DND-41 (cell line): ENCODE data around the gene PCDHGC5.

Experiments
- CTCF ChIP-seq: IDR thresholded peaks from 2 replicates; pipeline ENCODE4 v1.5.1; 2012; ENCODE audit warnings: borderline replicate concordance, low read length, moderate library complexity, mild to moderate bottlenecking; ENCODE audit not compliant: poor library complexity, severe bottlenecking; ENCODE audit errors: extremely low read depth
- EZH2 ChIP-seq: IDR thresholded peaks from 3 replicates; pipeline ENCODE4 v1.6.1; 2012; ENCODE audit warnings: borderline replicate concordance, low read depth, mild to moderate bottlenecking, moderate library complexity, low read length, inconsistent platforms; ENCODE audit not compliant: severe bottlenecking

GRCh38 chr5:141508440-141508797 is 19.5 kb downstream of the PCDHGC5 start:
- no peak for TF ChIP-seq CTCF
- TF ChIP-seq EZH2, result no peak
